Stimulated activated CD4-positive, alpha-beta T cell treated with anti-CD3 and anti-CD28 coated beads, Interleukin-1b, Interleukin-23, amount 100 ng/mL, for 48 hours (primary cell): ENCODE results near the gene SLC35A3.
"Not testable (repeated sequence)": the region's sequence is repeated elsewhere in the genome, so short reads cannot be mapped to it uniquely, and the experiment has no call there.

Source experiments
- DNase-seq: peaks from one replicate; pipeline ENCODE4 v3.0.0-alpha.2; 2020

The SLC35A3 gene

DNA sequence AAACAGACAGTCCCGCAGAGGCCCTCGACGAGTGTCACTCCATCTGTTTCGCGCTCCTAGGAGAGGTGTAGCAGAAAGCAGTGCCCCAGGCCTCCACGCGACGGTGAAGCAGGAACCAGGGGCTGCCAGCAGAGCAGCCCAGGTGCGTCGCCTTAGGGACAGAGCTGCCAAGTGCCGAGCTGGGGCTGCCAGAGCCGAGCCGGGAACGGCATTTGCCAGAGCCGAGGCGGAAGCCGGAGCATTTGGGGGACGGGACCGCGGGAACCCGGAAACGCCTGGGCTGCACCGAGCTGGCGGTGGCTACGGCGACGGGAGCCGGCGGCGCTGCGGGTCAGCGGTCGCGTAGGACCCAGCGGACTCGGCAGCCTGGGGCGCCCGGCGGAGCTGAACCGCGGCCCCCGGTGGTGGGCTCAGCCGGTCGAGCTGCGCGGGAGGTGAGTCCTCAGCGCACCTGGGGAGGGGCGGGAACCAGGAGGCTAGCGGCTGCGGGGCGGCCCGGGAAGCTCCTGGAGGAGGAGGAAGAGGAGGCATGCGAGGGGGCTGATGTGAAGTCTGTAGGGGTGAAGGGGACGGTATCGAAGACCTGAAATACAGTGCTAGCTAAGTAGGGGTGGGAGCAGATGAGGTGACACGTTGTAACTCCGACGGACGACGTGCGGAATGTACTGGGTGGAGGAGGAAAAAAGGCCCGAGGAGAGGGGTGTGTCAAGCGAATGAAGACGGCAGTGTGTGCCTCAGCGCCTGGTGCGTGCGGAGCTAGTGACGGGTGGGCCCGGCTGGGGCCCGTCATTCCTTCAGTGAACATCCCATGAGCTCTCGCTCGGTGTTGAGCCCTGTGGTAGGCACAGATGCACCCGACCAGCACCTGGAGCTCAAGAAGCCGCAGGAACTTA, at the start of gene SLC35A3:
Gene SLC35A3 (plus strand): TSS at position 268 of the 893 bp plus-strand sequence. CDS start 23,559 bp downstream, outside the sequence.
- peak; percentile 85 for DNase-seq

- DNase-seq: no peak
Observed at GRCh38 chr1:99934801-99935200, 35.0 kb upstream of the SLC35A3 start.

GRCh38 chr1:99935534-99935933, 34.3 kb upstream of the SLC35A3 start:
- no peak for DNase-seq

DNA sequence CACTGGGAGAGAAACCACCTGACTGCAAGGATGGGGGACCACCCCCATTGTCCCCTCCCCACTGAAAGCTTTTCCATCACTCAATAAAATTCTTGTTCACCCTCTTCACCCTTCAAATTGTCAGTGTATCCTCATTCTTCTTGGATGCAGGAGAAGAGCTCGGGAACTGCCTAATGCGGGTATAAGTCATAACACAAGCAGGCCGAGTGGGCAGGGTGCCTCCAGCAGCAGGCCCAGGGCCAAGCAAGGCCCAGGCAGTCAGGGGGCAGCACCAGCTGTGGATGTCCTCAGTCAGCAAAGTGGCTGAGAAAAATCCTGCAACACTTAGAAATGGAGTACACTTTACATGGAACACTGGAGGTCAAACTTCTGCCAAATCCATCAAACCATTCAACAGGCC, 33.7 kb upstream of the SLC35A3 start:
- no peak for DNase-seq

DNA sequence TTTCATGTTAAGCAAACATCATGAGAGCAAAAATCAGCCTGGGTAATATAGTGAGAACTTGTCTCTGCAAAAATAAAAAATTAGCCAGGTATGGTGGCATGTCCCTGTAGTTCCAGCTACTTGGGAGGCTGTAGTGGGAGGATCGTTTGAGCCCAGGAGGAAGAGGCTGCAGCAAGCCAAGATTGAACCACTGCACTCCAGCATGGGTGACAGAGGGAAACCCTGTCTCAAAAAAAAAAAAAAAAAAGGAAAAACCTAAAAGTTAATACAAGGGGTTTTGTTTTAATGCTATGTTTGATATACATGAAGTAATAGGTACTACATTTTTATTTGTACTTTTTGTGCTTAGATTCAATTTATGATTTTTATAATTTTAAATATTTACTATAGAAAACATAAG, 27.1 kb upstream of the SLC35A3 start:
- DNase-seq: no peak

DNA sequence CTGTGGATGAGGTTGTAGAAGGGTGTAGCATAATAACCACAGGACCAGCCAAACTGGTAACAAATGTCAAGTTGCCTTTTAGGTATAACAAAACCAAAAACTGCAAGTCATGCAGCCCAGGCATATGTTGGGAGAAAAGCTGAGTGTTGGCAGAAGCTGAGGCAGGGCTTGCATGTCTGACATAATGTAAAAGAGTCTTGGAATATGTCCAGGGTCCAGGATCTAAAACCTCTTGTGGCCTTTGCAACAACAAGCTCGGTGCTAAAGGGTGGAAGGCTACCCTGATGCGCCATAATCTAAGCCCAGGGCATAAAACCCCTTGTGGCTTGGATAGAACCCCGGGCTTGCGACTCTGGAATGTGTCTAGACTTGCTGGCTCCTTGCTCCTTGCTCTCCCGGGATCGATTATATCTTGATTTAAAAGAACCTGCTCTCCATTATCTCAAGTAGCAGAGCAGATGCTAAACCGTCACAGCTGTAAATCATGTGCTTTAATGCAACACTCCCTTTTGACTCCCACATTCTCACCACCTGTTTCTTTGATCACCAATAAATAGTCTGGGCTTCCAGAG, 26.5 kb upstream of the SLC35A3 start:
- DNase-seq: no peak

DNA sequence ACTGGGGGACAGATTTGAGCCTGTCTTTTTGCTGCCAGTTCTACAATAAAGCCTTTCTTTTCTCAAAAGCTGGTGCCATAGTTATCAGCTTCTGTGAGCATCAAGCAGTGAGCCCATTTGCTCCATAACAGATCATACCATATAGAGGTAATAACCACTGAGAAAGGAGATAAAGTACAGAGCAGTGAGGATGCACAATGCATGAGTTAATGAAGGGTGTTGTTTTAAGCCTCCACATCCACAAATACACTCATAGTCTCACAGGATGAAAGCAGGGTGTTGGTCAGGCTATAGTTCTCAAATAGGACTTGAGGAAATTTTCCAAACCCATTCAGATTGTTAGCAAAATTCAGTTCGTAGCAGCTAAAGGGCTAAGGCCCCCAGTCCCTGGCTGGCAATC, 25.6 kb upstream of the SLC35A3 start:
- no peak for DNase-seq

- DNase-seq: no peak
Observed at GRCh38 chr1:99945174-99945573, 24.6 kb upstream of the SLC35A3 start.

DNA sequence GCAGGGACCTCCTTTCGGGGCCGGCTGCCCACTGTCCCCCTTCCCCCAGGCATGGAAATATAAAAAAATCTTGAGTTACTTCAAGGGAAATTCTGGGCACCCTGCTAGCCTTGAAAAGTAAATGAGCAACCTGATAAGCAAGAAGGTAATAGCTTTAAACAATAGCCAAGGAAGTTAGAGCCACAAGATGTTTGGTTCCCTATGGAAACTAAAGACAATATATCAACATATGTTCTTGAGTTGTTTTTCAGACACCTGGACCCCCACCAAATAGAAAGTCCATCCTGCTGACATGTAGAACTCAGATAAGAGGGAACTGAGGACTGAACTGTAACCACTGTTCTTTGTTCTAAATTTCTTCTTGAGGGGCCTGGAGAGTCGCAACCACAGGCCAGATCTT, 19.3 kb upstream of the SLC35A3 start:
- no peak for DNase-seq

- DNase-seq: no peak
Observed at GRCh38 chr1:99952522-99952921, 17.3 kb upstream of the SLC35A3 start.

DNA sequence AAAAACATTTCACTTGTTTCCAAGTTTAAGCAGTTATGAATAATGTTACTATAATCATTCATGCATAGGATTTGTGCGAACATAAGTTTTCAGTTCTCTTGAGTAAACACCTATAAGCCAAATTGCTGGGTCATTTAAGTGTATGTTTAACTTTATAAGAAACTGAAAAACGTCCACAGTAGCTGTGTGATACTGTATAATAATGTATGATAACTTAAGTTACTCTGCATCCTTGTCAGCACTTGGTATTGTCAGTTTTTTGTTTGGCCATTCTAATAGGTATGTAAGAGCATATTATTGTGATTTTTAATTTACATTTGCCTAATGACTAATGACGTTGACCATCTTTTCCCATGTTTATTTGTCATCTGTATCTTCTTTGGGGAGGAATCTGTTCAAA, 14.4 kb upstream of the SLC35A3 start:
- DNase-seq: no peak

- DNase-seq: no peak
Observed at GRCh38 chr1:99956755-99957154, 13.0 kb upstream of the SLC35A3 start.

- DNase-seq: no peak
Observed at GRCh38 chr1:99957818-99958217, 12.0 kb upstream of the SLC35A3 start.

DNA sequence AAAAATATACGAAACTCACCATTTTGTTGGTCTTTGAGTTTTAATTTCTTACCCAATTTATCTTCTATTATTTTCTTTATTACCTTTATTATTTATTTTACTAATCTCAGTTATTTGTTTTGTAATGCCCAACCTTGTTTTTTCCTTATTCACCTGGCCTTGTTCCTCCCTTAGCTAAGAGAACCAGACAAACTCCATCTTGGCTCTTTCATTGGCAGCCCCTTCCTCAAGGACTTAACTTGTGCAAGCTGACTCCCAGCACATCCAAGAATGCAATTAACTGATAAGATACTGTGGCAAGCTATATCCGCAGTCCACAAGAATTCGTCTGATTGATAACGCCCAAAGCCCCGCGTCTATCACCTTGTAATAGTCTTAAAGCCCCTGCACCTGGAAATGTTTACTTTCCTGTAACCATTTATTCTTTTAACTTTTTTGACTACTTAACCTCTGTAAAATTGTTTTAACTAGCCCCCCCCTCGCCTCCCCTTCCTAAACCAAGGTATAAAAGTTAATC, 10.5 kb upstream of the SLC35A3 start:
- not testable (repeated sequence) for DNase-seq

DNA sequence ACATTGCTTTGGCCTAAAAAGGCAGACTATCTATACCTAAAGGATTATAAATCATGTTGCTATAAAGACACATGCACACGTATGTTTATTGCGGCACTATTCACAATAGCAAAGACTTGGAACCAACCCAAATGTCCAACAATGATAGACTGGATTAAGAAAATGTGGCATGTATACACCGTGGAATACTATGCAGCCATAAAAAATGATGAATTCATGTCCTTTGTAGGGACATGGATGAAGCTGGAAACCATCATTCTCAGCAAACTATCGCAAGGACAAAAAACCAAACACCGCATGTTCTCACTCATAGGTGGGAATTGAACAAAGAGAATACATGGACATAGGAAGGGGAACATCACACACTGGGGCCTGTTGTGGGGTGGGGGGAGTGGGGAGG, 9.5 kb upstream of the SLC35A3 start:
- DNase-seq: not testable (repeated sequence)

DNA sequence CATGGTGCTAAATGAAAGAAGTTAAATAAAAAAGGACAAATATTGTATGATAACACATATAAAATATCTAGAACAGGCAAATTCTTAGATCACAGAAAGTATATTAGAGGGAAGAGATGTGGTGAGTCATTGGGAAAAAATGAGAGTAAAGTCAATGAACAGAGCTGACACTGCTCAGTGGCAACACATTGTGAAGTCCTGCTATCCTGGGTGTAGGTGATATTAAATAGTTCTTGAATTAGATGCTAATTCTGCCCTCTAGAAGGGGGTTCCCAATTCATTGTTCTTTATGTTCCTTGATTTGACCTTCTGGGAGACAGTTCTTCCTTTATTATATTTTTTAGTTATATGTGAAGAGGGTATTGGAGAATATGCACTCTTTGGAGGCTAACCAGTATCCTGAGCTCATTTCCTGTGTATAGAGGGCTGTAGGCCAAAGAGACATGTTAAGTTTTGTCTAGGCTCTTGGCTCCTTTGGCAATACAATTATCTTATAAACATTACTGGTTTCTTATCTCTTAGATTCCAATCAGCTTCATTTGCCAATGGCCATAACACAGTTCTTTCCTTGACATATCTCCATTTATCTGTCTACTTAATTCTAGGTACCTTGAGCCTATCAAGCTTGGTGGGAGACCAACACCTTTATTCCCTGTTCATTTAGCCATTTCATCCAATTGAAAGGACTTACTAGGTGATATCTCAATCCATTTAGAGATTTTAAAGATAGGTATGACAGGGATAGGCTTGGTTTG, 6.6 kb upstream of the SLC35A3 start:
- DNase-seq: no peak

DNA sequence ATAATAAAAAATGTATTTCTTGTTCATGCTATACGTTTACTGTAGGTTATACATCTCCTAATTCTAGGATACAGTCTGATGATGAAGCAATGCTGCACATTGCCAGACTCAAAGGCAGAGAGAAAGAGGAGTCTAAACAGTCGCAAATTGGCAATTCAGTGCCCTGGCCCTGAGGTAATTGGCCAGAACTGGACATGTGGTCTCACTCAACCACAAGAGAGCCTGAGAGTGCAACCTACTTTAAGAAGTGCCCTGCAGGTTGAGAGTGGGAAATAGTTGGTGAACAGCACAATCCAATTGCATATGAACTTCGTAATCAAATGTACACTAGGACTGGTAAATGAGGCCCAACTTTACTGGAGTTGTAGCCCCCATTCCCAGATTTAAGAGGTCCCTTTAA, 5.0 kb upstream of the SLC35A3 start:
- no peak for DNase-seq

DNA sequence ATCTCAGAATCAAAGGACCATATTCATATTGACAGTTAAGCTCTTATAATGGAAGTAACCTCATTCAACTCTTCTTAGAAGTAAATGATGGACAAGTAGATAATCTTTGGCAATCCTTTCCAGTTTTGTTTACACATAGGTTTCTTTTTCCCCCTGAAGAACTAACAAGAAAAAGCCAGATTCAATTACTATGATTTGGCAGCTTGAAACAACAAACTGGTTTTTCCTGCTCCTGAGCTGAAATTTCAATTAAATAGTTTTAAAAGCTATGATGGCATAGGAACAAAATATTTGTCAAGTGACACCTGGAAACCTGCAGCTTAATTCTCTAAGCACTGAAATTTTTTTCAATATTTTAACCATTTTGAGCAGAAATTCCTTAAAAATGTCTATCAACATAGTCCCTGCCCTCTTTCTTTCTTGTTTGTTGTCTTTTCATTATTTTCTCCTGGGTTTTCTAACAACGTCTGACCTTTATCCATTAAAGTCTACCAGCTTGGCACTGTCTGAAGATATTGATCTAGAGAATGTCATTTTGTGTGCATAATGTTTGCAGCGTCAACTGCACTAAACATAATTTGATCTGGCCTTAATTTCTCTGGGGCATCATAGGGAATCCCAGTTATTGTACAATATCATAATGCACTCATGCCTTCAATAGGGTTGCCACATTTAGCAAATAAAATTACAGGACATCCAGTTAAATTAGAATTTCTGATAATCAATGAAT, 4.0 kb upstream of the SLC35A3 start:
- DNase-seq: no peak

DNA sequence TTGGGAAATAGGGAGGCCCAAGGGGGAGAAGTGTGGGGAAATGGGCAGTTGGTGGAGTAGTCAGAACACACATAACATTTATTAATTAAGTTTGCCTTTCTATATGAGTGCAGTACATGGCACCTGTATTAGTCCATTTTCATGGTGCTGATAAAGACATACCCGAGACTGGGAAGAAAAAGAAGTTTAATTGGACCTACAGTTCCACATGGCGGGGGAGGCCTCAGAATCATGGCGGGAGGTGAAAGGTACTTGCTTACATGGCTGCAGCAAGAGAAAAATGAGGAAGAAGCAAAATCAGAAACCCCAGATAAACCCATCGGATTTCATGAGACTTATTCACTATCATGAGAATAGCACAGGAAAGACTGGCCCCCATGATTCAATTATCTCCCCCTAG, 1.6 kb upstream of the SLC35A3 start:
- no peak for DNase-seq

DNA sequence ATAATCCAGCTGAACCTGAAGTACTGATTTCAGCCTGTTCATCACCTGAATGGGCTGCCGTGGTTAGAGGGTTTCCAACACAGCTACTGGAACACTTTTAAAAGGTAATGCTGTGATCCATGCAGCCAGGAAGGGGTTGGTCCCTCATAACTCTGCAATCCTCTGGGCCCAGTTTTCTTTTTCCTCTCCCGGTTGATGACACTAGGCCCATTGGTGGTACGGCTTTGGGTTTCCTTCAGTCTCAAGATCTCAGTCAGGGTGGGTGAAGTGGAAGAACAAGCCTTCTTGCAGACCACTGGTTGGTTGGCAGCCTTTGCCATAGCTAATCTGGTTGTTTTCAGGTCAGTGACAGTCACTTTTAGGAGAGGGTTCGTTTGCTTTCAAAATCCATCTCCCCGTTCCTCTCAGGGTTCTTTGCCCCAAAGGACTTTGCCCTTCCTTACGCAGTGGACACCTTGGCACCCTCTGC, 502 bp upstream of the SLC35A3 start:
- DNase-seq: no peak

DNA sequence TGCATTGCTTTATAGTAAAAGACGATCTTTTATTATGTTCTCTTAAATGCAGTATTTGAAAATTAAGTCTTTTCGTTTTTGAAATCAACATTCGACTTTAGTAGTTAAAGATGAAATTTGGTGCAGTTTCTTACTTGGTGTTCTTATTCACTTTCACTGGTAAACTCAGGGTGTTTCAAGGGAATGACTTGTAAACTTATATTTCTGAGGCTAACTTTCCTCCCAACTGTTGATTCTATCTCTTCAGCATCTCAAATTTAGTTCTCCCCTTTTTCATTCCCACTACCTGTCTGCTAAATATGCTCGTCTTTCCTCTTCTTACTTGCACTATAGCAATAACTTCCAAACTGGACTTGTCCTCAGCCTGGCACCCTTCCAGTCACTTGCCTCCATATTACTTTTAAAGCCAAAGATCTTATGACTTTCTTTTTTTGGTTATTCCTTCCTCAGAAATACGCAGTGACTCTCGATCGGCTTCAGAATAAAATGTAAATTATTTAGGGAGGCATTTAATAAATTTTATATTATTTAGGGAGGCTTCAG, 988 bp downstream of the SLC35A3 start:
- no peak for DNase-seq

- DNase-seq: not testable (repeated sequence)
Observed at GRCh38 chr1:99972066-99972465, 2.3 kb downstream of the SLC35A3 start.
